Neural progenitor cell (in vitro differentiated cells): Measurements from ENCODE around the gene PITPNB. TPM values are rescaled to one million over a fixed set of nuclear protein-coding genes. Genes with fewer than 3 reads are reported as not detected.

Experiments used
- DNase-seq: peaks from one replicate; pipeline ENCODE4 v3.0.0-alpha.2; 2016; ENCODE audit warnings: low spot score
- H2AFZ ChIP-seq: fragments of 200-600 bp; sonication (generic); replicated peaks from 2 replicates; pipeline ENCODE4 v1.6.1; 2016; ENCODE audit warnings: antibody characterized with exemption
- H3F3A ChIP-seq: fragments of 200-600 bp; sonication (generic); 2 replicates; pipeline ENCODE4 v1.6.1; 2016; ENCODE audit warnings: antibody characterized with exemption, low read depth
- H3K27ac ChIP-seq: fragments of 200-600 bp; sonication (generic); 2 replicates; pipeline ENCODE4 v1.5.1; 2016; ENCODE audit warnings: mild to moderate bottlenecking
- H3K27me3 ChIP-seq: fragments of 200-600 bp; sonication (generic); 2 replicates; pipeline ENCODE4 v1.6.1; 2016; ENCODE audit warnings: mild to moderate bottlenecking, moderate library complexity
- H3K36me3 ChIP-seq: fragments of 200-600 bp; sonication (generic); 2 replicates; pipeline ENCODE4 v1.5.1; 2016
- H3K4me1 ChIP-seq: fragments of 200-600 bp; sonication (generic); 2 replicates; pipeline ENCODE4 v1.6.1; 2016; ENCODE audit warnings: mixed run types
- H3K4me2 ChIP-seq: fragments of 200-600 bp; sonication (generic); 2 replicates; pipeline ENCODE4 v1.6.1; 2016
- H3K4me3 ChIP-seq: fragments of 200-600 bp; sonication (generic); 2 replicates; pipeline ENCODE4 v1.5.1; 2016
- H3K79me2 ChIP-seq: fragments of 200-600 bp; sonication (generic); 2 replicates; pipeline ENCODE4 v1.6.1; 2016; ENCODE audit warnings: low read depth
- H3K9ac ChIP-seq: fragments of 200-600 bp; sonication (generic); 2 replicates; pipeline ENCODE4 v1.6.1; 2016
- H3K9me3 ChIP-seq: fragments of 200-600 bp; sonication (generic); 2 replicates; pipeline ENCODE4 v1.5.1; 2016; ENCODE audit warnings: low read depth
- H4K20me1 ChIP-seq: fragments of 200-600 bp; sonication (generic); 2 replicates; pipeline ENCODE4 v1.6.1; 2016; ENCODE audit warnings: low read depth
- H3K27ac Mint-ChIP-seq: 3 replicates; pipeline ENCODE4 v1.8.0; 2021; ENCODE audit warnings: mixed read lengths
- H3K27me3 Mint-ChIP-seq: 2 replicates; pipeline ENCODE4 v1.8.0; 2022; ENCODE audit warnings: low read depth, mild to moderate bottlenecking, inconsistent platforms, moderate library complexity, mixed read lengths; ENCODE audit not compliant: insufficient read depth
- H3K36me3 Mint-ChIP-seq: 3 replicates; pipeline ENCODE4 v1.8.0; 2021; ENCODE audit warnings: mixed read lengths
- H3K4me1 Mint-ChIP-seq: 3 replicates; pipeline ENCODE4 v1.8.0; 2021; ENCODE audit warnings: mixed read lengths
- H3K4me3 Mint-ChIP-seq: 3 replicates; pipeline ENCODE4 v1.8.0; 2021; ENCODE audit warnings: mild to moderate bottlenecking, moderate library complexity, mixed read lengths
- H3K9me3 Mint-ChIP-seq: 3 replicates; pipeline ENCODE4 v1.8.0; 2020; ENCODE audit warnings: mixed read lengths
- EZH2 ChIP-seq: fragments of 200-600 bp; sonication (generic); IDR thresholded peaks from 2 replicates; pipeline ENCODE4 v1.6.1; 2017; ENCODE audit warnings: antibody characterized with exemption, mild to moderate bottlenecking, moderate library complexity
- EZH2phosphoT487 ChIP-seq: fragments of 200-600 bp; sonication (generic); IDR thresholded peaks from 2 replicates; pipeline ENCODE4 v1.6.1; 2017; ENCODE audit warnings: antibody characterized with exemption
- total RNA-seq: library from RNA; depleted of rRNA; stranded (reverse); fragments of >200 nt; gene quantifications from 2 replicates; pipeline ENCODE4 v1.2.3, GENCODE V29; 2015; ENCODE audit warnings: low replicate concordance
- TF ChIP-seq, protein P1 (sequence below): fragments of 200-600 bp; sonication (generic); IDR thresholded peaks from 2 replicates; pipeline ENCODE4 v1.5.1; 2017; ENCODE audit warnings: antibody characterized with exemption, mild to moderate bottlenecking

PITPNB gene
- total RNA-seq, 1 donor from 2014 or later: 32.5 TPM

DNA sequence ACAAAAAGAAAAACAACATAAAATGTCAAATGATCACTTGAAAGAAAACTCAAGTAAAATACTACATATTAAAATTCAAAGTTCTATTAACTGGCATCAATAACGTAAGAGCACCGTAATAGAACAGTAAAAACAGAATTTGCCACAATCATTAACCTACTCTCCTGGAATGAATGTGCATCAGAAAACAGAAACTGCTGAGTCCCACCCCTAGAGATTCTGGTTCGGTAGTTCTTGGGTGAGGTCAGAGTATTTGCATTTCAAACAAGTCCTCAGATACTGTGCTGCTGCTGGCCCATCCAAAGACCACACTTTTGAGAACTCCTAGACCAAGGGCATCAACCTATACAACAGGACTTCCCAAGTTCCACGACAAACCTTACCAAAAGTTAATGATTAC is 23.5 kb downstream of the PITPNB start:
- H3K9me3 ChIP-seq: no peaks in the 10 kb centered on the region
- H3K27ac Mint-ChIP-seq: no peak overlapping the region
- no peak overlapping the region for H3K4me3 Mint-ChIP-seq
- TF ChIP-seq EZH2 (no peak), EZH2phosphoT487 (no peak)
- TF ChIP-seq, protein P1, sequence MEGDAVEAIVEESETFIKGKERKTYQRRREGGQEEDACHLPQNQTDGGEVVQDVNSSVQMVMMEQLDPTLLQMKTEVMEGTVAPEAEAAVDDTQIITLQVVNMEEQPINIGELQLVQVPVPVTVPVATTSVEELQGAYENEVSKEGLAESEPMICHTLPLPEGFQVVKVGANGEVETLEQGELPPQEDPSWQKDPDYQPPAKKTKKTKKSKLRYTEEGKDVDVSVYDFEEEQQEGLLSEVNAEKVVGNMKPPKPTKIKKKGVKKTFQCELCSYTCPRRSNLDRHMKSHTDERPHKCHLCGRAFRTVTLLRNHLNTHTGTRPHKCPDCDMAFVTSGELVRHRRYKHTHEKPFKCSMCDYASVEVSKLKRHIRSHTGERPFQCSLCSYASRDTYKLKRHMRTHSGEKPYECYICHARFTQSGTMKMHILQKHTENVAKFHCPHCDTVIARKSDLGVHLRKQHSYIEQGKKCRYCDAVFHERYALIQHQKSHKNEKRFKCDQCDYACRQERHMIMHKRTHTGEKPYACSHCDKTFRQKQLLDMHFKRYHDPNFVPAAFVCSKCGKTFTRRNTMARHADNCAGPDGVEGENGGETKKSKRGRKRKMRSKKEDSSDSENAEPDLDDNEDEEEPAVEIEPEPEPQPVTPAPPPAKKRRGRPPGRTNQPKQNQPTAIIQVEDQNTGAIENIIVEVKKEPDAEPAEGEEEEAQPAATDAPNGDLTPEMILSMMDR: no peak
- no peak overlapping the region for H3K4me2 ChIP-seq
- no peaks in the 10 kb centered on the region for H3K9me3 Mint-ChIP-seq
- H2AFZ ChIP-seq: no peak overlapping the region
- H3K4me1 Mint-ChIP-seq: no peaks in the 10 kb centered on the region
- no peaks in the 10 kb centered on the region for H4K20me1 ChIP-seq
- no peaks in the 10 kb centered on the region for H3K27me3 Mint-ChIP-seq
- no peak overlapping the region for H3K4me3 ChIP-seq
- H3K27ac ChIP-seq: no peak overlapping the region
- H3K36me3 ChIP-seq: peaks cover 14% of the 10 kb centered on the region
- peaks cover 41% of the 10 kb centered on the region for H3K36me3 Mint-ChIP-seq
- H3K9ac ChIP-seq: no peak overlapping the region
- DNase-seq: no peak
- no peaks in the 10 kb centered on the region for H3K4me1 ChIP-seq
- no peaks in the 10 kb centered on the region for H3K27me3 ChIP-seq
- peaks cover under 1% of the 10 kb centered on the region for H3K79me2 ChIP-seq
- no peaks in the 10 kb centered on the region for H3F3A ChIP-seq

DNA sequence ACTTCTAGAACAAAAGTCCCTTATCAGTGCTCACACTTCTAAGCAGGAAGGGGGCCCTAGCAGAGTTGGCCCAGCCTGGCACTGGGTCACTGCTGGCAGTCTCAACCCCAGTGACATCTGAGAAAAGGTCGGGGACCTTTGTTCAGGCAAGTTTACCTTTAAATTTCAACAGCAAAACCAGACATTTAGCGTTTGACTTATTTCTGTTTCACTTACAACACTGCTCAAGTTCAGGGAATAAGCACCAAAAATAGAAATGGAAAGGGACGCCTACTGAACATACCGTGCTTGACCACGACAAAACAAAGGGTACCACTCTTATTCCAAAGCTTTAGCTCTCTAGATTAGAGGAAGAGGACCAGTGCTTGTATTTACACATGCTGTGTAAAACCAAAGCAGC is 26.2 kb downstream of the PITPNB start:
- H3K27me3 ChIP-seq: no peaks in the 10 kb centered on the region
- H3K9me3 Mint-ChIP-seq: no peaks in the 10 kb centered on the region
- H3K27ac ChIP-seq: no peak overlapping the region
- H3K4me1 ChIP-seq: peaks cover 5% of the 10 kb centered on the region
- H3K27ac Mint-ChIP-seq: no peak overlapping the region
- no peak overlapping the region for H2AFZ ChIP-seq
- H3K36me3 Mint-ChIP-seq: peaks cover 36% of the 10 kb centered on the region
- H3K4me3 Mint-ChIP-seq: no peak overlapping the region
- H4K20me1 ChIP-seq: peaks cover 23% of the 10 kb centered on the region
- no peak for DNase-seq
- H3K4me2 ChIP-seq: no peak overlapping the region
- H3K27me3 Mint-ChIP-seq: no peaks in the 10 kb centered on the region
- H3F3A ChIP-seq: peaks cover 13% of the 10 kb centered on the region
- TF ChIP-seq EZH2phosphoT487 (no peak), EZH2 (no peak)
- TF ChIP-seq, protein P1: no peak
- H3K9ac ChIP-seq: no peak overlapping the region
- H3K4me1 Mint-ChIP-seq: no peaks in the 10 kb centered on the region
- no peaks in the 10 kb centered on the region for H3K79me2 ChIP-seq
- H3K4me3 ChIP-seq: no peak overlapping the region
- H3K36me3 ChIP-seq: peaks cover 14% of the 10 kb centered on the region
- H3K9me3 ChIP-seq: no peaks in the 10 kb centered on the region

DNA sequence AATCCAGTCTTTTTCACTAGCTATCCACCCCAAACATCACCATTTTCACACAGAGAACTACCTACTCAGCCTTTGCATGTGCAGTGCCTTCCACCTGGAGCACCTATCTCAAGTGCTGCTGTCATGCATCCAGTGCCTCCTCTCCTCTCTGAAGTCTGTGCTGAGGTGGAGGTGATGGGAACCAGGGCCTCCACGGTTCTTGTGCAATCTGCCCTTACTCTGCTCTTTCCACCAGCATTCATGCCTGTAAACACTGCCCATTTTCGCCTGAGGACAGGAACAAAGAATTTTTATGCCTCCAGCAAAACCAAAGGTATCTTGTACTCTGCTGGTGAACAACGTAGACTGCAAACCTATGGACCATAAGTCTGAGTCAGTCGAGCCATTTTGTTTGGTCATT is 27.0 kb downstream of the PITPNB start:
- Histone ChIP-seq H3F3A (peaks cover 21% of the 10 kb centered on the region), H3K27me3 (no peaks in the 10 kb centered on the region), H3K79me2 (no peaks in the 10 kb centered on the region), H3K9ac (no peak overlapping the region), H4K20me1 (peaks cover 30% of the 10 kb centered on the region), H3K4me3 (no peak overlapping the region), H2AFZ (no peak overlapping the region), H3K27ac (no peak overlapping the region), H3K36me3 (peaks cover 13% of the 10 kb centered on the region), H3K4me2 (no peak overlapping the region), H3K9me3 (no peaks in the 10 kb centered on the region), H3K4me1 (peaks cover 12% of the 10 kb centered on the region)
- Mint-ChIP-seq H3K36me3 (peaks cover 33% of the 10 kb centered on the region), H3K4me1 (no peaks in the 10 kb centered on the region), H3K9me3 (no peaks in the 10 kb centered on the region), H3K4me3 (no peak overlapping the region), H3K27ac (no peak overlapping the region), H3K27me3 (no peaks in the 10 kb centered on the region)
- DNase-seq: no peak
- TF ChIP-seq EZH2phosphoT487: no peak
- no peak for TF ChIP-seq EZH2
- TF ChIP-seq, protein P1: no peak
